ENCODE results near the gene C5.

Gene C5

DNA sequence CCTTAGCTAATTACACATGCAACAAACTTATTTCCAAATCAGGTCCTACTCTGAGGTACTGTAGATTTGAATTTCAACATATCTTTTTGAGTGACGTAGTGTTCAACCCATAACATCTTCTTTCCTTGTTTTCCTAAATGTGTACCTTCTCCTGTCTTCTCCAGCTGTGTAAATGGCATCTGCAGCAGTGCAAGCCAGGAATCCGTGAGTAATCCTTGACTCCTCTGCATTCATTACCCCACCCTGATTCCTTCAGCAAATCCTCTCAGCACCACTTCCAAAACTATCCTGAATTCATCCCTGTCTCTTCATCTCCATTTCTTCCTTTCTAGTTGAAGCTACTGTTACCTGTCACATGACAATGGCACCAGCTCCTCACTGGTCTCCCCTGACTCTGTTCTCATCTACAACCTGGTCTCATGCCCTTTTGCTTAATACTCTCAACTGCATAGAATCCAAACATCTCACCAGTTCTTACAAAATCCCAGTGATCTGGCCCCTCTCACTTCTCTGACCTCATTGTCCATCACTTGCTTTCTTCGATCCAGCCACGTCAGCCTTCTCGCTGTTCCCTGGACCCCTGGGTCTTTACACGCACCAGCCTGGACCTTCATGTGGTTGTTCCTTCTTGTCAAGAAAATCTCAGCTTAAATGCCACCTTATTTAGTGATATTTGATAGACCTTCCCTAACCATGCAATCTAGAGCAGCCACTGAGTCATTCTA is 108.9 kb downstream of the C5 start:
- DNase-seq (ENCODE audit: low spot score), result no peak

DNA sequence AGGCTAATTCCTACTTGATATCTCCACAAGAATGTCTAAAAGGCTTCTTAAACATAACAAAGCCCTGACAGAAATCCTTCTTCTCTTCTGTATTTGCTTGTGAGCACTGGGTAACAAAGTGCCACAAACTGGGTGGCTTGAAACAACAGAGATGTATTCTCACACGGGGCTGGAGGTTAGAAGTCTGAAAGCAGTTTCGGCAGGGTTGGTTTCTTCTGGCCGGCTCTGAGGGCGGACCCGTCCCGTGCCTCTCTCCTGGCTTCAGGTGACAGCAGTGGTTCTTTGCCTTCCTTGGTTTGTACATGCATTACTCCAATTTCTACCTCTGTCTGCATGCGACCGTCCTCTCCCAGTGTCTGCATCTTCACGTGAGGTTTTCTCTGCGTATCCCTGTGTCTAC is 109.5 kb downstream of the C5 start:
- no peak for DNase-seq (ENCODE audit: low spot score)

DNA sequence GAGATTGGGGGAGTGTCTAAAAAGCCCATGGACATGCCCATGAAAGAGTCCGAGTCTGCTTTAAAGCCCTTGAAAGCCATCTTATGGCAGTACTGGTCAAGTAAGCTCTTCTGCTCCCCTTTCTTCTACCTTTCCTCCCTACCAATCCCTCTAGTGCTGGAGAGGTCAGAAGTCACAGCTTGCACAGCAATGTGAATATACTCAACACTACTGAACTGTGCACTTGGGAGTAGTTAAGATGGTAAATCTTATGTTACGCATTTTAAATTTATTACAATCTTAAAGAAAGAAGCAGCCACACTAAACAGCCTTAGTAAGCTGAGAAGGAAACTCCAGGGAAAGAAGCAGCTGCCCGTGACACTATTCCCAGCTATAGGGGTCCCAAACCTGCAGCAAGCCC is 111.2 kb downstream of the C5 start:
- DNase-seq (ENCODE audit: low spot score), result no peak

DNA sequence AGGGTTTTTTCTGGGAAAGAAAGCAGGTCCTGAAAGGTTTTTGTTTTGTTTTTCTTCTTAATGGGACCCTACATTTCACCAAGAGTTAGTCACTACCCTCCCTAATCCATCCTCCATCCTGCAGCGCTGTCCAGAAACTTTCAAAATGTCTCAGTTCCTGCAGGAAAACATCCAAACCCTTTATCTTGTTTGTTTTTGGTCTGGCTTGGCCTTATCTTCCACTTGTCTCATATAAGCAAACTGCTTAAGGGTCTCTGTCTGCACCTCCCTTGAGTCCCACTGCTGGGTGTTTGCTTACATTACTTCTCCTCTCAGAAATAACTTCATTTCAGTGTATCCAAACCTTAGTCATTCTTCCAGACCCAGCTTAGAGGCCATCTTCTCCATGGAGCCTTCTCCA is 112.5 kb downstream of the C5 start:
- DNase-seq (ENCODE audit: low spot score), result no peak

DNA sequence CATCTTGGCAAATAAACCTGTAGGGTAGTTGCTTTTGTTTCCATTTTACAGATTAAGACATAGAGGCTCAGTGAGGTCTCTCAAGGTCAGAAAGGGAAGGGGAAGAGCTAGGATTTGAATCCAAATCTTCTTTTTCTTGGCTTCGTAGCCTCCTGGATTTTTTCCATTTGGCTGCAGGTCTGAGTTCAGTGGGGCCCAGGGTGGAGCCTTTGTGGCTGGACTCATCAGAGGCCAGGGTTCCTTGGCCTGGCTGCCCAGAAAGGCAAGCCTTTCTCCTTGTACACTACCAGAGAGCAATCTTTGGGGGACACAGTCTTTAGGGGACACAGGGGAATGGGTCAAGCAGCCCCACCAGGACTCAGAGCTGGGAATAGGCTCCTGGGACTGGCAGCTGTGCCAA is 112.9 kb downstream of the C5 start:
- no peak for DNase-seq (ENCODE audit: low spot score)

DNA sequence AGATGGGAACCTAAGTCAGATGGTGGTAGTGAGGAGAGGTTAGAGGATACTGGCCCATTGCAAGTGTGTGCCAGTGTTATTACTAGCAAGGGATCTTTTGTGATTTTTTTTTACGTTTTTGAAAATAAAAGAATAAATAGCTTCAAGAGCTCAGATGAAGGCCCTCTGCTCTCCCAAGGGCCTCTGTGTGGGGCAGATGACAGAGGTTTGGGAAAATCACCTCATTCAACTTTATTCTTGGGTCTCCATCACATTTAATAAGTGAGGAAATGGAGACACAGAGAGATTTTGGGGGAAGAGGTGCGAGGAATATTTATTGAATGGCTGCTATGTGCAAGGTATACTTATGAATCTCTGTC is 113.3 kb downstream of the C5 start:
- DNase-seq (ENCODE audit: low spot score), result no peak

DNA sequence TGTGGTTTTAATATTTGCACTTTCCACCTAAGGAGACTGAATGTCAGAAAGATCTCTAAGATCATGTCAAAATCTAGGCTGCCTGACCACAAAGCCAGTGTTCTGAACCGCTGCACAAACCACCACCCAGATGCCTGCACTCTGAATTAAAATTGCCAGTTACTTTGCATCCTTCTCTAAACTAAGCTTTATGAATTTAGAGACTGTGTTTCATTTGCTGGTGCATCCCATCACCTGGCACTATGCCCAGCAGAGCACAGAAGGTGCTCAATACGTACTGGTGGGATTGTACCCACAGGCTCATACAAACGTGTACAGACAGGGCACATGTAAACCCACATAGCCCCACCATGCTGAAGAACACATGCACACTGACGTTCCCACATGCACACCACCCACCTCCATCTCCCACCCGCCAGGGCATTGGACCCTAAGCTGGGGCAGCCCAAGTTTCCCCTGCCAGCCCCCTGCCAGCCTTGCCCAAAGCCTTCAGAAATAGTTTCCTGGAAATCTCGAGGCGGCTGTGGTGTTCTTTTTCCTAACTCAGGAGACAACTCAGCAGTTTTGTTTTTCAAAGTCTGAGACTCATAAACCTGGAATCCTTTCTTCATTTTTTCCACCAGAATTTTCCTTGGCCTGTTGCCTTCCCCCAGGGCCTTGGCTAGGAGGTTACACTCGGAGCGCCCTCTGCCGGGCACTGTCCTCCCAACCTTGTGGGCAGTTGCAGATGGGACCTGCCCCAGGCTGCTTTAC is 113.9 kb downstream of the C5 start:
- peak; percentile 96 for DNase-seq (ENCODE audit: low spot score)

DNA sequence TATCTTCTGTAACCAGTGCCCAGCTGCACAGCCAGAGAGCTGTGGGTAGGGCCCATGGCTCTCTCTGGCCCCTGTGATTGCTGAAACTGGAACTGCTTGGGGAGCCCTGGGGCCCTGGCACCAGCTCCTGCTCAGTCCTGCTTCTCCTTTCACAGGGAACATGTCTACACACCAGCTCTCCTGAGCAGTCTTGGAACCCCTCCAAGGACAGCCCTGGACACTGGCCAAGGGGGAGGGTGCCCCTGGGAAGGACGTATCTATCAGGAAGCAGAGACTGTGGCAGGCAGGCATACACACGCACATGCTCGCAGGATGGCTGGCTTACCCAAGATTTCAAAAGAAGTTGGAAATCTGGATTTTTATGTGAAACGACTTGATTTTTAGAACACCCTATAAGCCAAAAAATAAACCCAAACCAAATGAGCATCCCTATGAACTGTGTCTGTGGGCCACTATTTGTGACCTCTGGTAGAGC is 114.7 kb downstream of the C5 start:
- DNase-seq (ENCODE audit: low spot score), result peak; percentile 93

DNA sequence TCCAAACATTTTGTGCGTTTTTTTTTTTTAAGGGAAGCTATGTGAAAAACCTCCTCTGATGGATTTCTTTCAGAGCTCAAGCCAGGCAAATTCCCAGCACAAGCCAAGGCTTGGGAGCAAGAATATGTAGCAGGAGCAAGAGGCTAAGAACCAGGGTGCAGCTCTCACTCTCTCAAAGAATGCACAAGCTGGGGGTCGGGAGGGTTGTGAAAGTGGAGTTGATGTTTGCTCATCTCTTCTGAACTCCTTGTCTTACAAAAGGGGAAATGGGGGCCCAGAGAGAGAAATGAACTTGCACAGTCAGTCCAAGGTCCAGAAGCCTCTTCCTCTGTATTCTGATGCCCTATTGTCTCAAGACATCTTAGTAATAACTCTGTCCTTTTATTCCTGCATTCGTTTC is 115.8 kb downstream of the C5 start:
- no peak for DNase-seq (ENCODE audit: low spot score)

DNA sequence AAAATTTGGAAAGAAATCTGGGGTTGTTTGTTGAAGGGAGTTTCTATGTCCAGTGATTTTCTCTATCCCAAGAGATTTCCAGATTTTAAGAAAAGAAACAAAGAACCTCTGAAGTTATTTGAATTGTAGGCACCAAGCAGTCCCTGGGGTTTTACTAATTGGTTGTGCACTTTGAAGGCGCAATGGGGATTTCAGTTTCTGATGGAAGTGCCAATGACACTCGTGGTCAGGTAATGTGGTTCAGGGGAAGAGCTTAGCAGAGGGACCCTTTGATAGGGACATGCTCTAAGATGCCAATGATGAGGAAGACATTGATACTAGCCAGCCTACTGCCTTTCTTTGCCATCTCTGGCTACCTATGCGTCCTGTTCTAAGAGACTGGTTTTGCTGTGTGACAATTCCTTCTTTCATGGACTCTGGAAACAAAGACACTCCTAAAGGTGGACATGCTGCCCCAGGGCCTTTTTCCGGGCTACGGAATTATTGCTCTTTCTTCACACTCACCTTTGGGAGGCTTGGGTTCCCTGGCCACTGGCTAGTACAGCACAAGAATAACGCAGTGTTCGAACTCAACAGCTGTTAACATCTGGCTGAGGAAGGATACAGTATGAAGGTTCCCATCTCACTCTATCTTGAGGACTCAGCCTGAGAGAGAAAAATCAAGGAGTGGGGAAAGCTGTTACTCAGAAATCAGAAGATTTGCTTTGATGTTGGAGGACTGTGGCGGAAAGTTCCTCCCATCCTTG is 116.6 kb downstream of the C5 start:
- no peak for DNase-seq (ENCODE audit: low spot score)

DNA sequence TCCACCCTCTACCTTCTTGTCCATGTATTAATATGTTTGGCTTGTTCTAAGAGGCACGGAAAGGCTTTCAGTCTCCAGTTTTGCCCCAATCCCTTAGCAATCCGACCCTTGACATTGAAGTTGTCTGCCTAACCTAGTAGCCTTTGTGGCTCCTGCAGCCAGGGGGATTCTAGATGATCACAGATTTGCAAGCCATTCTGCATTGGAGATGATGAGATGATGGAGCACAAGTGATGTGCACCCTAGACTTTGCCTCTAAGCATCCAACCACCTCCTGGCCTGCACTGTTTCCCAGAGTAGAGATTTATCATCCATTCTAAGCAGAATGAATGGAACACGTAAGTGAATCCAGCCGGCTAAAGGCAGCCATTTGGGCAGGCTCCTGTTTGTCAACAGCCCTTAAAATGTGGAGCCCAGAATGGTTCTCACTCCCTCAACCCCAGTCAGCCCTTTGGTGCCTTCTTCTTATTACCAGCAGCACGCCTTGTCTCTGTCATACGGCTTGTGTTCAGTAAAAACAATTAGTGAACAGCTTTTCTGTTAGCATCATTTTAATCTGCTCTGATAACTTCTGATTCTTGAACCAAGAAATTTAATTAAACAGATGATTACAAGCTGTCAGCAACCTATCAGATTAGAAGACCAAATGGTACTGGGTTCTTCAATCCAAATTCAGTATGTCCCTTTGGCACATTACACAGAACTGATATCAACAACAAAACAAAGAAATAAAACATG is 117.8 kb downstream of the C5 start:
- DNase-seq (ENCODE audit: low spot score), result no peak

DNA sequence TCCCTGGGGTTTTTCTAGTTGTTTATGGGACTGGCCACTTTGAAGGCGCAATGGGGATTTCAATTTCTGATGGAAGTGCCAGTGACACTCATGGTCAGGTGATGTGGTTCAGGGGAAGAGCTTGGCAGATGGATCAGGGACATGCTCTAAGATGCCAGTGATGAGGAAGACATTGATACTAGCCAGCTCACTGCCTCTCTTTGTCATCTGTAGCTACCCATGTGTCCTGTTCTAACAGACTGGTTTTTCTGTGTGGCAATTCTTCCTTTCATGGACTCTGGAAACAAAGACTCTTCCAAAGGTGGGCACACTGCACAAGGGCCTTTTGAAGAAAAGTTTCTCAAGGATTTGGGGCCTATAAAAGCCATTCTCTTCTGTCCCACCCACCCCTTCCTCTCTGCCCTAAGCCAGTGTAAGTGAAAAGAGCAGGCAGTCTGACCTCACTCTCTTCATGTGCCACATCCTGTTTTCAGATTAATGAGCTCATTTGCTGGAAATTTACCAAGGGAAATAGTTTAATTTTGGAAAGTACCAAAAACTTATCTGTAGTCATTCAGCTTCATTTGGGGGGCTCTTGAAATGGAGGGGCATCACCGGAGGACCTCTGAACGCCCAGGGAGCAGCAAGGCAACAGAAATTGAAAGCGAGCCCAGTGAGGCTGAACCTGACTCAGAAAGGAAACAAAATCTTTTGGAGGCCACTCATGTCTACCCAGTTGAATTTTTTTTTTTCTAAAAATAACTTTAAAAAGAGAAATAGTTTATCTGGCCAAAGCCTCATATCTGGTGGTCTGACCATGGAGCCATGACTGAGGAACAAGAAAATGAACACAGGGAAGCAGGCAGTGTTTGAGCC is 118.6 kb downstream of the C5 start:
- DNase-seq (ENCODE audit: low spot score), result peak; percentile 93

DNA sequence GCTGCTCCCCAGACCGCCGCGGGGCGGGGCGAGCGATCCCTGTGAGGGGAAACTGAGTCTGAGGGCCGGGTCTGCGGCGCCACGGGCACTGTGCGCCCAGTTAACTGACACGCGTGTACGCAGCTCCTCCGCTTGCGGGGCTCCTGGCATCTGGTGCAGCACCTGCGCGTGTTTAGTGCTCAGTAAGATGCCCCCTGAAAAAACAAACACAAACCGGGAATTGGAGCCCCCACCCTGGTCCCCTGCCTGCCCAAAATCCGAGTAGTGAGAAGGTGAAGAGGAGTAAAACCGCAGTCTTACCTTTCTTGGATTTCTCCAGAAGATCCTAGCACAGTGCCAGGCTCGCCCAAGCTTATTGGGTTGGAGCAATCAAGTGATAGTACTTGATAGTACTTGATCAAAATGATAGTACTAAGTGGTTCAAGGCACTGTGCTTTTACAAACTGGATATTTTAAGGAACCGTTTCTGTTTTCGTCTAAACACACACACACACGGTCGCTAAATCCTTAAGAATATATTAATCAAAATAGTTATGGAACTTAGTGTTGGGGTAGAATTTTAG is 120.8 kb downstream of the C5 start:
- DNase-seq (ENCODE audit: low spot score), result no peak

DNA sequence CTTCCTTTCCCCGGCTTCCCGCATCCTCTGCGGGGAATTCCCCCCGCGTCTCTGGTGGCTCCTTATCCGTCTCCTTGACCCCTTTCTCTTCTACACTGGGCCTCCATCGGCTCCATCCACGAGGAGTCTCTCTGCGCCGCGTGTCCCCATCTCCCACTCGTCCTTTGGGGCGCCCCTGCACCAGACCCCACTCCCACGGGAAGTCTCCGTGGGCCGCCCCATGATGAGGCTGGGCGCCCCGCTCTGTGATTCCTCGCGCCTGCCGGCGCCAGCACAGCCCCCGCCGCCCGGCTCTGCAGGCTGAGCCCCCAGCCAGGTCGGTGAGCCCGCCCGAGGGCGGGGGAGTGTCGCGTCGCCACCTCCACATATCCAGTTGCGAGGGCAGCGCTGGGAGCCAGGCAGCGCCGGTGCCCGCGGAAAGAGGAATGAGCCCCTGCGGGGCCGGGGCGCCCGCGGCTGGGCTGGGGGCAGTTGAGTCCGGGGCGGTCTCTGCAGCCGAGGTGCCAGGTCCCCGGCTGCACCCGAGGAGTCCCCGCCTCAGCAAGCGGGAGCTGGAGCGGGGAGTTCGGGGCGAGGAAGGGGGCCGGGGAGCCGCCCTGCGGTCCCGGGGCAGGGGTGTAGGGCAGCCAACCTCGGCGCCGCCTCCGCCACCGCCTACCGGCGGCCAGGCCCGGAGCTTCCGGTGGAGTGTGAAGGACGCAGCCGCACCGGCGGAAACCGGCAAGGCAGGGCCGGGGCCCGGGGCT is 121.4 kb downstream of the C5 start:
- no peak for DNase-seq (ENCODE audit: low spot score)

DNA sequence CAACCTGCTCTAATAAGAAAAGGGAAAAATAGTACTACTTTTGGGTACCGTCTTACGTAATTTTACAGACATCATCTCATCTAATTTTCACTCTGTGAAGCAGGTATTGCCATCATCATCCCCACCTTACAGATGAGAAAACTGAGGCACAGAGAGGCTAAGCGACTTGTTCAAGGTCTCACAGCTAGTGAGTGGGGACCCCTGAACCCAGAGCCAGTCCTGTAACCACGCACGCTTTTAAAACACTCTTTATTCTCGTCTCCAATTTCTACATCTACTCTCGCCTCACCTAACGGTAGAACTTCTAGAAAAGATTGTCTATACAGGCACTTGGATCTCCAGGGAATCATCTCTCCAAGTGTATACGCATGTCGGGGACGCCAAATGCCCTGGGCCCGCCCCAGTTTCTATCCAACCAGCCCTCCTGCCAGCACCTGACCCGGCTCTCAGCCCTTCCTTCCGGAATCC is 122.0 kb downstream of the C5 start:
- DNase-seq (ENCODE audit: low spot score), result no peak

DNA sequence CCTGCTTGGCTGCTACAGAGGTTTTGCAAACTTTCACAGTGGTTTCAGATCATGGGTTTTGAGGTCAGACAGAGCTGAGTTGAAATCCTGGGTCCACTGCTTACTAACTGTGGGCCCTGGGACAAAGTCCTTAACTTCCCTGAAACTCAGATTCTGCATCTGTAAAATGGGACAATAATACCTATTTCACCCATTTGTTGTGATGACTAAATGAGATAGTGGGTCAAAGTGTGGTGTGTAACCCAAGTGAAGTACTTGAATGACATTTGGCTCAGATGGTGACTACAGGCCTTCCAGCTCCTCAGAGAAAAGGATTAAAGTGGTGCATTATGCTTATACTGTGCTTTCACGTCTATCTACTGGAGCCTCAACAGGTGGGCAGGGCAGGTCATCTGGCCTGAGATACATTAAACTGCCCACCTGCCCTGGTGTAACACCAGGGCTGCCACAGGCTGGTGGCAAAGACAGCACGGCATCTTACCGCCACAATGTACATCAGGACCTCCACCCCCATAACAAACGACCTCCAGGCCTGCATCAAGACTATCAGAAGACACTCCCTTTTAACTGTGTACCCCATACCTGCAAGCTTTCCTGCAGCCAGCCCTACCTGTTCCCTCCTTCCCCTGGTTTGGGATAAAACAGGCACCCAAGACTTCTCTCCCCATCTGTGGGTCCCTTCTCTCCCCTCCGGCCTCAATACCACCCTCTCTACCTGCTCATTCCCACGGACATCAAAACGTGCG is 122.6 kb downstream of the C5 start:
- DNase-seq (ENCODE audit: low spot score), result no peak

DNA sequence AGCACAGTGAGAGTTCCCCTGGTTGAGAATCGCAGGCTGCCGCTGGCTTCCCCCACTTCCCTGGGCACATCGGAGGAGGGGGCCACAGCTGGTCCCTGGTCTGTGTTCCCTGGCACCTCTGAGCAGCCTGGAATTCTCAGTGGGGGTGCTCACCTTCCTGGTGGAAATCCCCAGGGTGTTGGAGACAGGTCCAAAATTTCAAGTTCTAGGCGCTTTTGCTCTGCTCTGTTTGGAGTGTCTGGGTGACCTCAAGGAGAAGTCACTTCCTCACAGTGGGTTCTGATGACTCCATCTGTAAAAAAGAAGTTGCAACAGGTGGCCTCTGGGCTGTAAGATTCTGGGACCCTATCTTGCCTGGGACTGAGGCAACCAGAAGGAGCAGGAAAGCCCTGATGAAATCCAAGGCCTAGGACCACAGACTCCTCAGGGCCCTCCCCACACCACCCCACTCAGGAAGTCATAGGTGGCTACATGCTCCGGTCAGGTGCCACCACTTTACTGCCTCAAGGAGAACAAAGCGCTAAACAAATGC is 123.6 kb downstream of the C5 start, which contains the start of gene TRAF1:
TRAF1 (minus strand) TSS at position 400 of the 532 bp plus-strand sequence. CDS start 721 bp downstream, outside the sequence.
- no peak for DNase-seq (ENCODE audit: low spot score)

DNA sequence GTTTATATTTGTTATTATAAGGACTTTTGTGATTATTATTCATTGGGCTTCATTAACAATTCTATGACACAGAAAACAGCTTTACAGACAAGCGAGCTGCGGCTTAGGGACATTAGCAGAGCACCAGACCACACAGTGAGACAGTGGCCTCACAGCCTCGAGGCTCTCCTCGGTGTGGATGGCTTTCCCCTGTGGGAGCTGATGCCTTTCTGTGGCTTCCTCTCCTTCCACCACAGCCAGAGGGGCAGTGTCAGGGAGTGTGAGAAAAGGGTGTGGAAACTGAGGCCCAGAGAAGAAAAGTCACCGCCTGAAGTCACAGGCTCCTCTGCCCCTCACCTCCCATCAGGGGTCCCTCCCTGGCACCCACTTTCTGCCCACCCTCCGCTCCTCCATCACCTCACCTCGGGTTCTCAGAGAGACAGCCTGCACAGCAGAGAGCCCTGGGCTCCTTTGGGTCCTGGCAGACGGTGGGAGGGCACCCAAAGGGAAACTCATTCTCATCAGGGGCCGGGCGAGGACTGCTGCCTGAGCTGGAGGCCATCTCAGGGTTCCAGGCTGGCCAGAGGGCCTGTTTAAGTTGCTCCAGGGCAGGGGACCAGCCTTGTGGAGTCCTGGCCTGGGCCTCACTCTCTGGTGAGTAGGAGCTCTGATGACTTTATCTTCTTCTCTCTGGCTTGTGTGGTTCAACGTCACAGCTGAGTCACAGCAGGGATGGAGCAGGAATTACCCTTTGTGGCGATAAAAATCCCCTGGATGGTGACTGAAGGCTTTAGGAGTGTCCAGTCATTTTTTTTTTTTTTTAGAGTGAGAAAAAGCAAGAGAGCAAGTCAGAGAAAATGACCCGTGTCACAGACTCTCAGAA is 124.3 kb downstream of the C5 start:
- DNase-seq (ENCODE audit: low spot score), result no peak
